ENCODE measurements around the gene TMEM150B. TPM values are rescaled to one million over a fixed set of nuclear protein-coding genes. Genes with fewer than 3 reads are reported as not detected.

The TMEM150B gene
- total and polyA plus RNA-seq, 2 of the 4 experiments (the other 2 are of a cell fraction), result not detected

- Histone ChIP-seq H2AFZ (replicated peaks; ENCODE audit: low read length, poor library complexity) (no peak overlapping the region), H3K9me1 (ENCODE audit: insufficient read depth, low read length) (no peaks in the 10 kb centered on the region), H2BK20ac (ENCODE audit: low read depth, low read length) (no peak overlapping the region), H3K14ac (replicated peaks; ENCODE audit: low read depth, low read length) (no peak overlapping the region), H4K8ac (ENCODE audit: low read depth in 2 of 2, low read length in 2 of 2) (no peak overlapping the region), H3K4me1 (ENCODE audit: control insufficient read depth, insufficient read depth, low read length) (no peaks in the 10 kb centered on the region; the same call in 1 of the 2 replicates), H3K4me2 (ENCODE audit: low read depth, low read length) (no peak overlapping the region), H2AK9ac (replicated peaks; ENCODE audit: low read depth, low read length, poor library complexity) (no peak overlapping the region), H3K9ac (ENCODE audit: low read depth, low read length) (no peak overlapping the region), H3K4ac (ENCODE audit: low read depth, low read length) (no peak overlapping the region), H3K23ac (ENCODE audit: low read depth, low read length) (no peak overlapping the region), H3K36me3 (ENCODE audit: control insufficient read depth, insufficient read depth, low read length) (no peaks in the 10 kb centered on the region; the same call in 1 of the 2 replicates), H4K5ac (ENCODE audit: low read depth, low read length) (no peak overlapping the region), H3K27ac (ENCODE audit: insufficient read depth, low read length) (no peak overlapping the region), H3K9me3 (ENCODE audit: control insufficient read depth, insufficient read depth, low read length) (0 out of 2 replicates have a peak, but pooled peaks cover 1% of the 10 kb centered on the region), H2AK5ac (ENCODE audit: low read depth, low read length) (no peak overlapping the region), H3K27me3 (ENCODE audit: control insufficient read depth, insufficient read depth, low read length) (peaks cover under 1% of the 10 kb centered on the region; the same call in 1 of the 2 replicates), H4K20me1 (ENCODE audit: insufficient read depth, low read length) (no peaks in the 10 kb centered on the region), H4K91ac (ENCODE audit: insufficient read depth, low read depth, low read length) (no peak overlapping the region), H3K4me3 (ENCODE audit: insufficient read depth, low read depth, low read length) (no peak overlapping the region), H2BK120ac (ENCODE audit: low read depth, low read length) (no peak overlapping the region), H3K56ac (ENCODE audit: extremely low read depth, insufficient read depth, low read length) (no peak overlapping the region), H3K18ac (ENCODE audit: low read depth, low read length) (no peak overlapping the region), H2BK5ac (ENCODE audit: low read depth, low read length, poor library complexity, severe bottlenecking) (no peak overlapping the region), H3K79me1 (ENCODE audit: low read depth in 1 of 2, low read length in 2 of 2) (no peaks in the 10 kb centered on the region), H2BK15ac (ENCODE audit: low read depth, low read length) (no peak overlapping the region)
- ChIA-PET POLR2A (ENCODE audit: unreplicated experiment) (no interaction called here), CTCF (no interaction called here)
- 86% methylated on average over 8 of the region's 13 CpGs; no CpG with 5 or more reads in 1 of the 2 experiments for WGBS, 2 experiments (ENCODE audit: extremely low coverage in 2 of 2, insufficient read length in 1 of 2)
- in situ Hi-C loops (cut with MboI; ENCODE audit: low sequenced_read_pairs), result no loop called here
- ATAC-seq (ENCODE audit: low read depth) (no peak), DNase-seq (no peak)
- intact Hi-C loops (cut with micrococcal nuclease), result no loop called here
- no TSS peak for BruUV-seq (replicated peaks)
- dilution Hi-C loops (cut with HindIII; ENCODE audit: low sequenced_read_pairs, unreplicated experiment), result no loop called here
- TF ChIP-seq RCOR1 (IDR thresholded peaks at IDR 0.05; ENCODE audit: insufficient replicate concordance, low read length), result no peak
- TF ChIP-seq, protein P1, sequence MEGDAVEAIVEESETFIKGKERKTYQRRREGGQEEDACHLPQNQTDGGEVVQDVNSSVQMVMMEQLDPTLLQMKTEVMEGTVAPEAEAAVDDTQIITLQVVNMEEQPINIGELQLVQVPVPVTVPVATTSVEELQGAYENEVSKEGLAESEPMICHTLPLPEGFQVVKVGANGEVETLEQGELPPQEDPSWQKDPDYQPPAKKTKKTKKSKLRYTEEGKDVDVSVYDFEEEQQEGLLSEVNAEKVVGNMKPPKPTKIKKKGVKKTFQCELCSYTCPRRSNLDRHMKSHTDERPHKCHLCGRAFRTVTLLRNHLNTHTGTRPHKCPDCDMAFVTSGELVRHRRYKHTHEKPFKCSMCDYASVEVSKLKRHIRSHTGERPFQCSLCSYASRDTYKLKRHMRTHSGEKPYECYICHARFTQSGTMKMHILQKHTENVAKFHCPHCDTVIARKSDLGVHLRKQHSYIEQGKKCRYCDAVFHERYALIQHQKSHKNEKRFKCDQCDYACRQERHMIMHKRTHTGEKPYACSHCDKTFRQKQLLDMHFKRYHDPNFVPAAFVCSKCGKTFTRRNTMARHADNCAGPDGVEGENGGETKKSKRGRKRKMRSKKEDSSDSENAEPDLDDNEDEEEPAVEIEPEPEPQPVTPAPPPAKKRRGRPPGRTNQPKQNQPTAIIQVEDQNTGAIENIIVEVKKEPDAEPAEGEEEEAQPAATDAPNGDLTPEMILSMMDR (conservative IDR thresholded peaks at IDR 0.05; ENCODE audit: low read depth, low read length), result no peak
- no peak for TF ChIP-seq RAD21 (IDR thresholded peaks at IDR 0.05; ENCODE audit: low read length)
- TF ChIP-seq USF2 (IDR thresholded peaks at IDR 0.05; ENCODE audit: low read depth, low read length), result no peak
- no peak for TF ChIP-seq CHD1 (IDR thresholded peaks at IDR 0.05; ENCODE audit: low read depth, low read length)
Observed at GRCh38 chr19:55315956-55316525, 9.1 kb downstream of the TMEM150B start.

Measured in IMR-90 (cell line).